HL-60 (cell line): ENCODE results near the gene IRGQ.
"Not testable (repeated sequence)": the region's sequence is repeated elsewhere in the genome, so short reads cannot be mapped to it uniquely, and the experiment has no call there.

ENCODE experiments used
- DNase-seq, 2 experiments: peaks; one replicate each; pipeline ENCODE4 v3.0.0-alpha.2; 2010 to 2020; ENCODE audit warnings: low read depth in 1 of 2, low spot score in 1 of 2
- H3K27ac ChIP-seq: fragments of 250-450 bp; sonication (Bioruptor Pico); replicated peaks from 2 replicates; pipeline ENCODE4 v1.5.1; 2020; ENCODE audit warnings: mild to moderate bottlenecking, moderate library complexity
- H3K27me3 ChIP-seq: fragments of 250-450 bp; sonication (Bioruptor Pico); 2 replicates; pipeline ENCODE4 v1.5.1; 2021; ENCODE audit warnings: mild to moderate bottlenecking, moderate library complexity; ENCODE audit not compliant: insufficient read depth, poor library complexity, severe bottlenecking
- H3K4me3 ChIP-seq: replicated peaks from 2 replicates; pipeline ENCODE4 v1.5.1; 2011; ENCODE audit warnings: mild to moderate bottlenecking, control low read depth, low read length; ENCODE audit not compliant: insufficient read depth
- CTCF ChIP-seq: IDR thresholded peaks from one replicate; pipeline ENCODE4 v1.5.1; 2011; ENCODE audit warnings: low read length, control low read depth, inconsistent platforms; ENCODE audit not compliant: insufficient read depth
- GABPA ChIP-seq: IDR thresholded peaks from 2 replicates; pipeline ENCODE4 v1.6.1; 2012; ENCODE audit warnings: low read depth
- POLR2AphosphoS5 ChIP-seq: IDR thresholded peaks from 2 replicates; pipeline ENCODE4 v1.6.1; 2012; ENCODE audit warnings: low read depth
- REST ChIP-seq: IDR thresholded peaks from 2 replicates; pipeline ENCODE4 v1.6.1; 2012; ENCODE audit warnings: low read depth; ENCODE audit not compliant: insufficient replicate concordance
- SPI1 ChIP-seq: IDR thresholded peaks from 2 replicates; pipeline ENCODE4 v1.6.1; 2012; ENCODE audit warnings: low read depth, mild to moderate bottlenecking, borderline replicate concordance

Gene IRGQ

GRCh38 chr19:43548706-43549105 lies 47.2 kb downstream of the IRGQ start:
- Histone ChIP-seq H3K27ac (no peak overlapping the region), H3K4me3 (no peak overlapping the region), H3K27me3 (no peaks in the 10 kb centered on the region)
- no peak for DNase-seq
- TF ChIP-seq SPI1 (no peak), REST (no peak), POLR2AphosphoS5 (no peak), GABPA (no peak), CTCF (no peak)

GRCh38 chr19:43547926-43548325 lies 48.0 kb downstream of the IRGQ start:
- not testable (repeated sequence) for H3K27ac ChIP-seq, DNase-seq, H3K27me3 ChIP-seq, H3K4me3 ChIP-seq

DNA sequence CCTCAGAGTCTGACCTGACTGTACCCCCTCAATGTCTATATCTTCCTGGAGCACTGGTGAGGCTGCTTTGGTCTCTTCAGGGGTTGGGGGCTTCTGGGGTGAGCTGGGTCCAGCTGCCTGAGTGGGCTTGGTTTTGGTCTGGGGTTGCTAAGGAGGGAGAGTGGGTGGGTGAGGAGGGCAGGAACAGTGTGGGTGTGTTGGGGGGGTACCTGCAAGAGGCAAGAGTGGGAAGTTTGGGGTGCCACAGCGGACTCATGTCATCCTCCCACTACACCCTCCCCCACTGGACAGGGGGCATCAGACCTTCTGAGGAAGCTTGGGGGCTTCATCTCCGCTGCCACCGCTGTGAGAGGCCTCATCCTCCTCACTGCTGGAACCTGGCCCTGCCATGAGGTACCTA lies 49.4 kb downstream of the IRGQ start:
- Histone ChIP-seq H3K27ac (no peak overlapping the region), H3K4me3 (no peak overlapping the region), H3K27me3 (no peaks in the 10 kb centered on the region)
- no peak for DNase-seq
- no peak for TF ChIP-seq REST
- no peak for TF ChIP-seq POLR2AphosphoS5
- TF ChIP-seq SPI1: no peak
- TF ChIP-seq GABPA: no peak
- no peak for TF ChIP-seq CTCF

GRCh38 chr19:43545981-43546380 lies 50.0 kb downstream of the IRGQ start:
- no peaks in the 10 kb centered on the region for H3K27me3 ChIP-seq

More at GRCh38 chr19:43545981-43546380, 50.0 kb downstream of the IRGQ start:
- H3K4me3 ChIP-seq: no peak overlapping the region
- TF ChIP-seq REST: no peak
- H3K27ac ChIP-seq: no peak overlapping the region
- DNase-seq: no peak
